LNCaP clone FGC (cell line): ENCODE measurements around the gene GDPD1.

Source experiments
- DNase-seq: peaks from one replicate; pipeline ENCODE4 v3.0.0-alpha.2; 2011; ENCODE audit warnings: low read depth
- H3K4me3 ChIP-seq: 2 replicates; pipeline ENCODE4 v1.5.1; 2011; ENCODE audit warnings: mild to moderate bottlenecking, low read depth, low read length, control low read depth
- CTCF ChIP-seq: IDR thresholded peaks from 2 replicates; pipeline ENCODE4 v1.5.1; 2012; ENCODE audit warnings: mild to moderate bottlenecking; ENCODE audit not compliant: control insufficient read depth, insufficient read depth; ENCODE audit errors: extremely low read depth

GDPD1 gene

DNA sequence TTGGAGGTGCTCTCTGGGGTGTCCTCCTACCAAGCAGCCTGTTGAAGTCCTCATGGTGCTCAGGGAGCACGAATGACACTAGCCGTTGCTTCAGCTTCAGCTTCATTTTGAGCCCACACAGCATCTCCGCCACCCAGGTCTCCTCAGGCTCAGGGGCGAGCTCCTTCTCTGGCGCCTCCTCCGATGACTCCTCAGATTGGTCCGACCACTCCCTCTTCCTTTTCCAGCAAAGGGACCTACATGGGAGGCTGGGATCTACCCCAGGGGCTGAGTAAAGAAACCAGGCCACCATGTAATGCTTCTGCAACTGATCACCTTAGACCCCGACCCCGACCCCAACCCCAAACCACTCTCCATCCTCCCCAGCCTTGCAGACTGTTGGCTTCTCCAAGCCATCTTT is 38.8 kb upstream of the GDPD1 start:
- no peak overlapping the region for H3K4me3 ChIP-seq
- TF ChIP-seq CTCF, result no peak
- DNase-seq, result no peak

- H3K4me3 ChIP-seq, result no peak overlapping the region
- TF ChIP-seq CTCF, result no peak
- no peak for DNase-seq
Observed at GRCh38 chr17:59185997-59186396, 34.3 kb upstream of the GDPD1 start.

- DNase-seq, result no peak
- H3K4me3 ChIP-seq, result no peak overlapping the region
- no peak for TF ChIP-seq CTCF
Observed at GRCh38 chr17:59186850-59187249, 33.5 kb upstream of the GDPD1 start.

DNA sequence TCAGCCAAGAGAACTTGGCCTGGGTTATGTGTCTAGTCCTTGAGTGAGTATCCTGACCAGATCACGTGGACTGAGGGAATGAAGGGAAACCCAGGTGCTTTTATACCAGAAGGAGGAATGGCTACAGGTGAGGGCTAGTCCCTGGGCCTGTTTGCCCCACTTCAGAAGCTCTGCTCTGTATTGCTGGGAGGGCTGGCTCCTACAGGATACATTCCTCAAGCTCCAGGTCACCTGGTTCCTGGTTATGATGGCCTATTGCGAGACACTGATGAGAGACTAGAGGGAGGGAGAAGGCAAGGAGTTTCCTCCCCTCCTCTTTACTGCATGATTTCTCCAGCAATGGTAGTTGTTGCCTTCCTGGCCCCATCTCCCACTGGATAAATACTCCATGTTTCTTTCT is 29.5 kb upstream of the GDPD1 start:
- no peak for TF ChIP-seq CTCF
- no peak for DNase-seq
- no peak overlapping the region for H3K4me3 ChIP-seq

DNA sequence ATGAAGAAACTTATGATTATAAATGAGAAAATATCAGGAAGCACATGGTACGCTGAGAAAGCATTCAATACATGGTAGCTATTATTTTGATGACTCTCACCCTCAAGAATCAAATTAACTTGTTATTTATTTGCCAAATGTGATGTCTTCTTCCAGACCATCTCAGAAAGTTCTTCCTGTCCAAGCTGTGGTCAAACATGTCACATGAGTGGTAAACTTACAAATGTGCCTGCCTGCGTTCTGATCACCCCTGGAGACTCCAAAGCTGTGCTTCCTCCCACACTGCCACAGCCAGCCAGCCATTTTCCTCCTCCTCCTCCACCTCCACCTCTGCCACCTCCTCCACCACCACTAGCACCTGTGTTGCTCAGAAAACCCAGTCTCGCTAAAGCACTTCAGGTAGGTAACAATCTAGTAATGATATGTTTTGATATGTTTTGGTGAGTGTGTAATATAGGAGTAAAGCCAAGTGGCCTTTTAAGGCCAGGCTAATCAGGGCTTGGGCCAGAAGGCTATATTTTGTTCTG is 26.9 kb upstream of the GDPD1 start:
- no peak for TF ChIP-seq CTCF
- H3K4me3 ChIP-seq, result no peak overlapping the region
- DNase-seq, result no peak

- no peak for DNase-seq
- no peak for TF ChIP-seq CTCF
- H3K4me3 ChIP-seq, result no peak overlapping the region
Observed at GRCh38 chr17:59199398-59199797, 20.9 kb upstream of the GDPD1 start.

DNA sequence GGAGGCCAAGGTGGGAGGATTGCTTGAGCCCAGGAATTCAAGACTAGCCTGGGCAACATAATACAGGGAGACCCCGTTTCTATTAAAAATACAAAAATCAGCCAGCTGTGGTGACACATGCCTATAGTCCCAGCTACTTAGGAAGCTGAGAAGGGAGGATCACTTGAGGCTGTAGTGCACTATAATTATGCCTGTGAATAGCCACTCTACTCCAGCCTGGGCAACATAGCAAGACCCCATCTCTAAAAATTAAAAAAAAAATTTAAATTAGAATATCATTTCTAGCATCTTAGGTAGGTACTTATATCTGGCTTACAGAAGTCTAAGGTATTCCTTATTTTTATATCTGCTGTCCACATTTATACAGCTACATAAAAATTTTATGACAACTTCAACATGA is 18.0 kb upstream of the GDPD1 start:
- no peak for DNase-seq
- TF ChIP-seq CTCF, result no peak
- H3K4me3 ChIP-seq, result no peak overlapping the region
